Lung (tissue), 12 donors: ENCODE measurements around the gene SP140L. TPM values are rescaled to one million over a fixed set of nuclear protein-coding genes. Genes with fewer than 3 reads are reported as not detected.

Source experiments
- ATAC-seq: fragments of 200-7000 bp; cut with Tn5 transposase; one replicate; pipeline ENCODE4 v1.9.1; 2020; ENCODE audit warnings: moderate number of reproducible peaks; ENCODE audit not compliant: insufficient read depth, low FRiP score
- DNase-seq, 3 donors: peaks; one replicate each; pipeline ENCODE4 v3.0.0-alpha.2; 2013 to 2017
- H3K27ac ChIP-seq, 2 donors: one replicate each; pipeline ENCODE4 v1.5.1; 2013; ENCODE audit warnings: mild to moderate bottlenecking in 2 of 2, moderate library complexity in 2 of 2, control low read depth in 1 of 2, inconsistent platforms in 1 of 2, low read depth in 1 of 2, low read length in 1 of 2
- H3K27me3 ChIP-seq, 3 donors: one replicate each; pipeline ENCODE4 v1.5.1; 2013; ENCODE audit warnings: low read length in 2 of 3; ENCODE audit not compliant: control insufficient read depth in 3 of 3, insufficient read depth in 3 of 3
- H3K36me3 ChIP-seq, 4 donors: one replicate each; pipeline ENCODE4 v1.5.1; 2013; ENCODE audit warnings: low read length in 4 of 4, mild to moderate bottlenecking in 1 of 4, moderate library complexity in 1 of 4; ENCODE audit not compliant: control insufficient read depth in 4 of 4, insufficient read depth in 4 of 4
- H3K4me1 ChIP-seq, 5 donors: one replicate each; pipeline ENCODE4 v1.5.1; 2013; ENCODE audit warnings: low read length in 5 of 5, mild to moderate bottlenecking in 2 of 5, moderate library complexity in 1 of 5; ENCODE audit not compliant: control insufficient read depth in 5 of 5, insufficient read depth in 5 of 5
- H3K4me3 ChIP-seq: one replicate; pipeline ENCODE4 v1.5.1; 2013; ENCODE audit warnings: mild to moderate bottlenecking, control low read depth, moderate library complexity
- H3K9ac ChIP-seq, 2 donors: one replicate each; pipeline ENCODE4 v1.5.1; 2013; ENCODE audit warnings: low read length in 2 of 2, control low read depth in 1 of 2; ENCODE audit not compliant: insufficient read depth in 1 of 2
- H3K9me3 ChIP-seq, 4 donors: one replicate each; pipeline ENCODE4 v1.5.1; 2013; ENCODE audit warnings: low read length in 3 of 4, mild to moderate bottlenecking in 1 of 4, moderate library complexity in 1 of 4; ENCODE audit not compliant: control insufficient read depth in 4 of 4, insufficient read depth in 3 of 4
- CTCF ChIP-seq: IDR thresholded peaks from 2 replicates; pipeline ENCODE4 v1.5.1; 2012; ENCODE audit warnings: mild to moderate bottlenecking; ENCODE audit errors: control extremely low read depth, extremely low read depth
- WGBS, 2 donors: extraction: QIAGEN DNeasy Blood & Tissue Kit; methylation state at CpG; one replicate each; pipeline ENCODE4 v1.1.7; 2013; 5-methylcytosine and 5-hydroxymethylcytosine counted together
- polyA plus RNA-seq, 2 donors: library from polyadenylated mRNA; stranded (reverse); fragments of 200-250 nt; gene quantifications; one replicate each; pipeline ENCODE4 v1.2.1, GENCODE V29; 2013
- total RNA-seq, 2 donors: library from RNA; depleted of rRNA in 1 of 2; stranded (reverse); fragments of >200 nt in 1 of 2; gene quantifications; one replicate each; pipeline ENCODE4 v1.2.1, GENCODE V29; 2014 to 2021
- donor health status: control.
- donor health status: control.
- donor health status: Bipolar disorder and iron deficiency.
- donor health status: healthy.
- donor health status: DM: yes; HTN: yes; CAD: no.

The SP140L gene
- total and polyA plus RNA-seq, 4 donors, result 15.2 to 30.3 (median 17.4) TPM

DNA sequence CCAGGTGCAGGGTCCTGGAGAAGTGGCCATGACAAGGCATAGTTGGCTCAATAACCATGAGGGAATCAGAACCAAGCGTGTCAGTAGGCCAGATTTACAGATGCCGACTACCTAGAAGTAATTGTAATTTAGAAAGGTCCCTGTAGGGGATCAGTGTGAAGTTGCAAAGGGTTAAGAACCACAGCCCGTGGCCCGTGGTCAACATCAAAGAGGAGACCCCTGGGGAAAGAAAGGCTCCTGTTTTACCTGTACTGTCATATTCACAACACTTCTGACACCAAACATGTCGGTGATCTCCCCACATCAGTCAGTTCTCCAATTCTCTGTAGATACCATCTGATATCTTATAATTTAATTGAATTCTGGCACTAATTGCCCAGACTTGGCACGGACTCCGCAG, 120.0 kb downstream of the SP140L start:
- H3K9ac ChIP-seq, result no peak overlapping the region
- WGBS, 2 donors, result 91 to 93% methylated on average over 7 of the region's 7 CpGs
- TF ChIP-seq CTCF, result no peak
- ATAC-seq (no peak), DNase-seq (no peak)
- no peak overlapping the region for H3K27ac ChIP-seq
- H3K4me1 ChIP-seq, result peaks cover 0 to 5% (median 0%) of the 10 kb centered on the region in 5 donors
- H3K9me3 ChIP-seq, result no peaks in the 10 kb centered on the region
- H3K4me3 ChIP-seq, result no peak overlapping the region
- no peaks in the 10 kb centered on the region for H3K27me3 ChIP-seq
- peaks cover 6 to 46% (median 31%) of the 10 kb centered on the region in 4 donors for H3K36me3 ChIP-seq

GRCh38 chr2:230447455-230448451, 120.8 kb downstream of the SP140L start:
- H3K27ac ChIP-seq, result no peak overlapping the region
- DNase-seq, result peak in 1 of 3 donors; percentile 1
- H3K27me3 ChIP-seq, result no peaks in the 10 kb centered on the region
- no peak overlapping the region for H3K4me3 ChIP-seq
- no peak overlapping the region for H3K9ac ChIP-seq
- no peak for ATAC-seq
- no peaks in the 10 kb centered on the region for H3K9me3 ChIP-seq
- H3K4me1 ChIP-seq, result peaks cover 0 to 5% (median 0%) of the 10 kb centered on the region in 5 donors
- H3K36me3 ChIP-seq, result peaks cover 6 to 46% (median 31%) of the 10 kb centered on the region in 4 donors
- no peak for TF ChIP-seq CTCF
- 77 to 84% methylated on average over 8 of the region's 8 CpGs for WGBS, 2 donors

- H3K9ac ChIP-seq, result no peak overlapping the region
- ATAC-seq, result no peak
- TF ChIP-seq CTCF, result no peak
- H3K27me3 ChIP-seq, result no peaks in the 10 kb centered on the region
- H3K4me3 ChIP-seq, result no peak overlapping the region
- DNase-seq, result no peak
- WGBS, 2 donors, result 94 to 95% methylated on average over 6 of the region's 6 CpGs
- H3K27ac ChIP-seq, result no peak overlapping the region
- peaks cover 10 to 46% (median 28%) of the 10 kb centered on the region in 4 donors for H3K36me3 ChIP-seq
- no peaks in the 10 kb centered on the region for H3K9me3 ChIP-seq
- peaks cover 0 to 5% (median 0%) of the 10 kb centered on the region in 5 donors for H3K4me1 ChIP-seq
Observed at GRCh38 chr2:230449901-230450467, 123.0 kb downstream of the SP140L start.
